OCI-LY1 (cell line): ENCODE data around the gene CTIF.

ENCODE experiments used
- H2AFZ ChIP-seq: fragments of 200-600 bp; sonication (generic), shearing (Covaris generic); 2 replicates; pipeline ENCODE4 v1.6.0; 2014; ENCODE audit warnings: antibody characterized with exemption, mild to moderate bottlenecking, low read length
- H3F3A ChIP-seq: fragments of 200-600 bp; sonication (generic), shearing (Covaris generic); 2 replicates; pipeline ENCODE4 v1.6.0; 2014; ENCODE audit warnings: mild to moderate bottlenecking, antibody characterized with exemption, low read length, moderate library complexity; ENCODE audit not compliant: insufficient read depth
- H3K27ac ChIP-seq: fragments of 200-600 bp; sonication (generic); 2 replicates; pipeline ENCODE4 v1.5.1; 2014; ENCODE audit warnings: low read length, mixed run types, mild to moderate bottlenecking, low read depth; ENCODE audit not compliant: poor library complexity, severe bottlenecking
- H3K27me3 ChIP-seq: fragments of 200-600 bp; sonication (generic); 2 replicates; pipeline ENCODE4 v1.6.0; 2014; ENCODE audit warnings: antibody characterized with exemption, mild to moderate bottlenecking, low read length, moderate library complexity; ENCODE audit not compliant: insufficient read depth
- H3K36me3 ChIP-seq: fragments of 200-600 bp; sonication (generic); 2 replicates; pipeline ENCODE4 v1.6.1; 2014; ENCODE audit warnings: mild to moderate bottlenecking, antibody characterized with exemption, low read length, moderate library complexity, mixed read lengths; ENCODE audit not compliant: insufficient read depth
- H3K4me1 ChIP-seq: fragments of 200-600 bp; sonication (generic); 2 replicates; pipeline ENCODE4 v1.5.1; 2014; ENCODE audit warnings: mild to moderate bottlenecking, low read length, moderate library complexity; ENCODE audit not compliant: insufficient read depth, severe bottlenecking
- H3K4me2 ChIP-seq: fragments of 200-600 bp; sonication (generic), shearing (Covaris generic); 2 replicates; pipeline ENCODE4 v1.6.1; 2014; ENCODE audit warnings: low read length
- H3K4me3 ChIP-seq: fragments of 200-600 bp; sonication (generic); 2 replicates; pipeline ENCODE4 v1.5.1; 2014; ENCODE audit warnings: low read length, low read depth, mild to moderate bottlenecking, mixed read lengths; ENCODE audit not compliant: poor library complexity, severe bottlenecking
- H3K79me2 ChIP-seq: fragments of 200-600 bp; shearing (Covaris generic); 2 replicates; pipeline ENCODE4 v1.6.1; 2016; ENCODE audit warnings: mixed run types, low read length, mixed read lengths; ENCODE audit not compliant: insufficient read depth
- H3K9ac ChIP-seq: fragments of 200-600 bp; sonication (generic), shearing (Covaris generic); 2 replicates; pipeline ENCODE4 v1.6.1; 2014; ENCODE audit warnings: mild to moderate bottlenecking, low read length, mixed read lengths
- H3K9me2 ChIP-seq: fragments of 200-600 bp; sonication (generic), shearing (Covaris generic); 2 replicates; pipeline ENCODE4 v1.6.1; 2014; ENCODE audit warnings: low read depth, mild to moderate bottlenecking, low read length, mixed read lengths
- H3K9me3 ChIP-seq: fragments of 200-600 bp; shearing (Covaris generic); 2 replicates; pipeline ENCODE4 v1.6.1; 2014; ENCODE audit warnings: low read length, mixed read lengths
- H4K20me1 ChIP-seq: fragments of 200-600 bp; sonication (generic), shearing (Covaris generic); 2 replicates; pipeline ENCODE4 v1.6.0; 2016; ENCODE audit warnings: mild to moderate bottlenecking, low read length; ENCODE audit not compliant: insufficient read depth
- CTCF ChIP-seq: fragments of 200-600 bp; sonication (generic), shearing (Covaris generic); IDR thresholded peaks from 2 replicates; pipeline ENCODE4 v1.5.1; 2017; ENCODE audit warnings: mild to moderate bottlenecking, antibody characterized with exemption, low read length, moderate library complexity, mixed read lengths
- EZH2 ChIP-seq: fragments of 200-600 bp; sonication (generic), shearing (Covaris generic); IDR thresholded peaks from 2 replicates; pipeline ENCODE4 v1.8.0; 2017; ENCODE audit warnings: borderline replicate concordance, mixed run types, mild to moderate bottlenecking, antibody characterized with exemption, low read length, moderate library complexity, mixed read lengths

Gene CTIF

GRCh38 chr18:48782381-48782861 is 243.6 kb downstream of the CTIF start:
- no peaks in the 10 kb centered on the region for H3F3A ChIP-seq
- no peak overlapping the region for H3K9ac ChIP-seq
- H3K4me3 ChIP-seq, result no peak overlapping the region
- no peaks in the 10 kb centered on the region; the same call in 1 of the 2 replicates for H3K27me3 ChIP-seq
- H3K27ac ChIP-seq, result no peak overlapping the region
- H3K79me2 ChIP-seq, result no peaks in the 10 kb centered on the region
- no peak overlapping the region for H2AFZ ChIP-seq
- H3K9me3 ChIP-seq, result no peaks in the 10 kb centered on the region
- TF ChIP-seq EZH2 (no peak), CTCF (no peak)
- no peak overlapping the region for H3K4me2 ChIP-seq
- no peaks in the 10 kb centered on the region for H3K9me2 ChIP-seq
- peaks cover 22% of the 10 kb centered on the region for H3K4me1 ChIP-seq
- H4K20me1 ChIP-seq, result no peaks in the 10 kb centered on the region
- no peaks in the 10 kb centered on the region for H3K36me3 ChIP-seq

- Histone ChIP-seq H4K20me1 (no peaks in the 10 kb centered on the region), H3K4me3 (no peak overlapping the region), H3K27me3 (no peaks in the 10 kb centered on the region; the same call in 1 of the 2 replicates), H3F3A (no peaks in the 10 kb centered on the region), H3K4me2 (0 out of 2 replicates have a peak overlapping the region, but pooled peaks have one; percentile 20), H3K9ac (no peak overlapping the region), H3K27ac (no peak overlapping the region), H3K9me2 (no peaks in the 10 kb centered on the region), H3K4me1 (peaks cover 22% of the 10 kb centered on the region), H3K36me3 (no peaks in the 10 kb centered on the region), H3K9me3 (no peaks in the 10 kb centered on the region), H3K79me2 (no peaks in the 10 kb centered on the region), H2AFZ (no peak overlapping the region)
- TF ChIP-seq EZH2, result no peak
- TF ChIP-seq CTCF, result no peak
Measured at GRCh38 chr18:48783616-48784520, 245.0 kb downstream of the CTIF start.

- H3K79me2 ChIP-seq, result no peaks in the 10 kb centered on the region
- H3K9me2 ChIP-seq, result no peaks in the 10 kb centered on the region
- H4K20me1 ChIP-seq, result no peaks in the 10 kb centered on the region
- H3K4me3 ChIP-seq, result no peak overlapping the region
- H3K4me1 ChIP-seq, result peaks cover 22% of the 10 kb centered on the region
- peaks cover 5% of the 10 kb centered on the region; the same call in 1 of the 2 replicates for H3K27me3 ChIP-seq
- H3K4me2 ChIP-seq, result peak overlapping the region; percentile 20; the same call in 1 of the 2 replicates
- H3K36me3 ChIP-seq, result no peaks in the 10 kb centered on the region
- H3F3A ChIP-seq, result no peaks in the 10 kb centered on the region
- H3K9me3 ChIP-seq, result no peaks in the 10 kb centered on the region
- no peak for TF ChIP-seq CTCF
- TF ChIP-seq EZH2, result no peak
- H2AFZ ChIP-seq, result no peak overlapping the region
- no peak overlapping the region for H3K27ac ChIP-seq
- no peak overlapping the region for H3K9ac ChIP-seq
Measured at GRCh38 chr18:48784656-48785055, 245.8 kb downstream of the CTIF start.
